GM18868 (cell line): Measurements from ENCODE around the gene UBE2B.

Experiments used
- ATAC-seq: cut with Tn5 transposase; IDR thresholded peaks from one replicate; pipeline ENCODE4 v1.9.1; 2021; ENCODE audit warnings: mild to moderate bottlenecking, moderate library complexity; ENCODE audit not compliant: unreplicated experiment

UBE2B gene

GRCh38 chr5:134436523-134437339 is 65.4 kb downstream of the UBE2B start:
- ATAC-seq = peak; percentile 87

GRCh38 chr5:134437340-134437846 is 66.0 kb downstream of the UBE2B start:
- no peak for ATAC-seq

- no peak for ATAC-seq
Measured at GRCh38 chr5:134437847-134438581, 66.6 kb downstream of the UBE2B start.

DNA sequence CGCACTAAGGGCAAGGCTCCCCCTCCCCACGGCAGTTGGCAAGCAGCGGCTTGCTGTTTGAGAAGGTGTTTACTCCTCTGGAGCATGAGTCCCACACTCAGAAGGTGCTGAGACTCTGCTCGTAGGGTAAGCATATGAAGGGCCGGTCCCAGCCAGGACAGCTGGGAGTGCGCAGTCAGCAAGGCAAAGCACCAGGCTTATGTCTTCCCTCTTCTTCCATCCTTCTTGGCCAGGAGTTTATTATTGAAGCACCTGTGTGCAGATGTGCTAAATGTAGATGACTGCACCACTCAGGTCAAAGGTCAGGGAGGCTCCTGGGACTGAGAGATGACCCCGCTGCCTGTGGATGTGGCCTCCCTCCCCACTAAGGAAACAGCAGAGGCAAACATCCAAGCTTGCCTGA is 67.4 kb downstream of the UBE2B start:
- no peak for ATAC-seq

- no peak for ATAC-seq
Measured at GRCh38 chr5:134439210-134439654, 67.9 kb downstream of the UBE2B start.

DNA sequence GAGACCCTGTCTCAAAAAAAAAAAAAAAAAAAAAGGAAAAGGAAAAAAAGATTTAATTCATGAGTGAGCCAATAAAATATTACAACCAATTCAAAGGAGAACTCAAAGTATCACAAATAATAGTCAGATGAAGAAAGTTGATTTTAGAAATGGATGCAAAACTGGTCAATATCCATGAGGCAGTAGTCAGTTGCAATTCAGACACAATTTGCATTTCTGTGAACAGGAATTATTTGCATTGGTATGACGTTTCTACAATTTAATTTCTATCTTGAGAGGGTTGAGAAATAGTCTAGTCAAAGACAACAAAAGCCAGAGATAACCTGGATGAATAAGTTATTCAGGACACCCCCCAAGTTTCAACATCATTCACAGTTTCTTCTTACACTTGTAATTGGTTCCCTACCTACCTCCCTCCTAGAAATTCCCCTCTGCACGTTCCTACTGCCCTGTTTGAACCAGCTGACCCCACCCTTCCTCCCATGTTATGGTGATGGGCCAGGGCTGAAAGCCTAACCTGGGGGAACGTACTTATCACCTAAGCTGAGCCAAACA is 68.9 kb downstream of the UBE2B start:
- no peak for ATAC-seq
